OCI-LY7 (cell line): ENCODE measurements around the gene CAPZB. TPM values are rescaled to one million over a fixed set of nuclear protein-coding genes. Genes with fewer than 3 reads are reported as not detected.

ENCODE experiments used
- BruUV-seq: library from RNA; stranded (reverse); fragments of 400-500 nt; replicated peaks from 2 replicates; lab custom pipeline; 2021; lab: Mats Ljungman, UMichigan
- CTCF ChIA-PET: fragments of 300-600 bp; sonication (Branson Sonifier 250); formaldehyde crosslinking; loops from one replicate; lab custom pipeline; 2022; ENCODE audit warnings: antibody characterized with exemption; ENCODE audit not compliant: unreplicated experiment; lab: Charles Lee
- POLR2A ChIA-PET: fragments of 300-600 bp; sonication (Branson Sonifier 250); formaldehyde crosslinking; loops from one replicate; lab custom pipeline; 2022; ENCODE audit warnings: antibody characterized with exemption; lab: Charles Lee
- DNase-seq: peaks from one replicate; pipeline ENCODE4 v3.0.0-alpha.2; 2015; ENCODE audit warnings: low spot score
- H2AFZ ChIP-seq: fragments of 200-600 bp; sonication (generic), shearing (Covaris generic); 2 replicates; pipeline ENCODE4 v1.6.1; 2014; ENCODE audit warnings: mild to moderate bottlenecking, antibody characterized with exemption, low read length, moderate library complexity
- H3K27ac ChIP-seq: fragments of 200-600 bp; sonication (generic); 2 replicates; pipeline ENCODE4 v1.5.1; 2014; ENCODE audit warnings: mixed run types, low read depth, mild to moderate bottlenecking, moderate library complexity, low read length, inconsistent platforms; ENCODE audit not compliant: poor library complexity, severe bottlenecking
- H3K36me3 ChIP-seq: fragments of 200-600 bp; sonication (generic); 2 replicates; pipeline ENCODE4 v1.6.1; 2014; ENCODE audit warnings: mild to moderate bottlenecking, antibody characterized with exemption, low read length, moderate library complexity, mixed read lengths; ENCODE audit not compliant: insufficient read depth
- H3K4me1 ChIP-seq: fragments of 200-600 bp; sonication (generic); 2 replicates; pipeline ENCODE4 v1.5.1; 2014; ENCODE audit warnings: mild to moderate bottlenecking, low read length; ENCODE audit not compliant: insufficient read depth, poor library complexity, severe bottlenecking
- H3K4me2 ChIP-seq: fragments of 200-600 bp; sonication (generic); 2 replicates; pipeline ENCODE4 v1.6.1; 2014; ENCODE audit warnings: mild to moderate bottlenecking, low read length
- H3K4me3 ChIP-seq: fragments of 200-600 bp; sonication (generic); 2 replicates; pipeline ENCODE4 v1.5.1; 2014; ENCODE audit warnings: mild to moderate bottlenecking, low read depth, low read length; ENCODE audit not compliant: poor library complexity, severe bottlenecking
- H3K79me2 ChIP-seq: fragments of 200-600 bp; sonication (generic); 2 replicates; pipeline ENCODE4 v1.6.1; 2016; ENCODE audit warnings: low read depth, mild to moderate bottlenecking, low read length, moderate library complexity, mixed read lengths; ENCODE audit not compliant: insufficient read depth
- H3K9me2 ChIP-seq: fragments of 200-600 bp; sonication (generic); 2 replicates; pipeline ENCODE4 v1.6.1; 2016; ENCODE audit warnings: mild to moderate bottlenecking, low read length, mixed read lengths; ENCODE audit not compliant: insufficient read depth
- H3K9me3 ChIP-seq: fragments of 200-600 bp; sonication (generic); 2 replicates; pipeline ENCODE4 v1.6.1; 2014; ENCODE audit warnings: mild to moderate bottlenecking, mixed run types, low read length, mixed read lengths
- H4K20me1 ChIP-seq: fragments of 200-600 bp; sonication (generic); 2 replicates; pipeline ENCODE4 v1.6.1; 2014; ENCODE audit warnings: mild to moderate bottlenecking, antibody characterized with exemption, low read length, moderate library complexity, mixed read lengths; ENCODE audit not compliant: insufficient read depth
- CTCF ChIP-seq: fragments of 200-600 bp; sonication (generic); conservative IDR thresholded peaks from 2 replicates; pipeline ENCODE4 v1.5.1; 2014; ENCODE audit warnings: mild to moderate bottlenecking, antibody characterized with exemption, low read length, moderate library complexity, mixed read lengths
- EZH2phosphoT487 ChIP-seq: fragments of 200-600 bp; sonication (generic); IDR thresholded peaks from 2 replicates; pipeline ENCODE4 v1.6.1; 2018; ENCODE audit warnings: low read depth, borderline replicate concordance, mild to moderate bottlenecking, mixed run types, antibody characterized with exemption, low read length, moderate library complexity, mixed read lengths
- intact Hi-C: fragments of 100-400 bp; cut with micrococcal nuclease; formaldehyde crosslinking; loops from one replicate; pipeline ENCODE4 v1.10.0; 2022; ENCODE audit not compliant: unreplicated experiment
- total RNA-seq, 2 experiments: library from RNA; depleted of rRNA in 1 of 2; stranded (reverse); fragments of >200 nt in 1 of 2; shearing (Covaris generic) in 1 of 2; gene quantifications; 2 replicates each; pipeline ENCODE4 v1.2.3, GENCODE V29; 2014 to 2022

CAPZB gene
- total RNA-seq, 2 experiments from 2014 or later: 61.3 to 187 TPM

- H3K27ac ChIP-seq: no peak overlapping the region
Measured at GRCh38 chr1:19445417-19446342, 39.7 kb downstream of the CAPZB start.

GRCh38 chr1:19444296-19445021, 40.9 kb downstream of the CAPZB start:
- intact Hi-C loops: no loop called here
- Histone ChIP-seq H3K79me2 (peaks cover 19% of the 10 kb centered on the region; the same call in 1 of the 2 replicates), H3K27ac (no peak overlapping the region), H2AFZ (no peak overlapping the region), H3K4me1 (peaks cover 14% of the 10 kb centered on the region), H3K36me3 (peaks cover 11% of the 10 kb centered on the region; the same call in 1 of the 2 replicates), H3K9me3 (no peaks in the 10 kb centered on the region), H4K20me1 (peaks cover 15% of the 10 kb centered on the region), H3K4me2 (no peak overlapping the region), H3K9me2 (no peaks in the 10 kb centered on the region), H3K4me3 (no peak overlapping the region)
- CTCF ChIA-PET: no interaction called here
- DNase-seq: no peak
- no TSS peak for BruUV-seq
- TF ChIP-seq EZH2phosphoT487 (no peak), CTCF (no peak)
- POLR2A ChIA-PET: no interaction called here

More at GRCh38 chr1:19445417-19446342, 39.7 kb downstream of the CAPZB start:
- H3K4me3 ChIP-seq: no peak overlapping the region
- H4K20me1 ChIP-seq: peaks cover 21% of the 10 kb centered on the region
- CTCF ChIA-PET: no interaction called here
- H3K4me2 ChIP-seq: peak overlapping the region; percentile 26
- no TSS peak for BruUV-seq
- POLR2A ChIA-PET: no interaction called here
- no peak overlapping the region for H2AFZ ChIP-seq
- peaks cover 14% of the 10 kb centered on the region for H3K4me1 ChIP-seq
- H3K9me2 ChIP-seq: no peaks in the 10 kb centered on the region
- intact Hi-C loops: no loop called here
- H3K9me3 ChIP-seq: no peaks in the 10 kb centered on the region
- peak; percentile 15 for DNase-seq
- no peak for TF ChIP-seq EZH2phosphoT487
- TF ChIP-seq CTCF: peak; percentile 55
- peaks cover 11% of the 10 kb centered on the region; the same call in 1 of the 2 replicates for H3K36me3 ChIP-seq
- peaks cover 16% of the 10 kb centered on the region; the same call in 1 of the 2 replicates for H3K79me2 ChIP-seq
